Breast epithelium (tissue), 4 donors: ENCODE results near the gene SRRM4. TPM values are rescaled to one million over a fixed set of nuclear protein-coding genes. Genes with fewer than 3 reads are reported as not detected.

Source experiments
- DNase-seq, 2 donors: peaks; one replicate each; pipeline ENCODE4 v3.0.0-alpha.2; 2019; ENCODE audit warnings: low spot score in 2 of 2
- H3K27ac ChIP-seq, 2 donors: fragments of 200-600 bp; sonication (generic) in 1 of 2; one replicate each; pipeline ENCODE4 v1.5.1; 2016 to 2019; ENCODE audit warnings: mild to moderate bottlenecking in 1 of 2
- H3K27me3 ChIP-seq, 2 donors: fragments of 200-600 bp; sonication (generic) in 1 of 2; one replicate each; pipeline versions ENCODE4 v1.5.1 to v1.6.0; 2017 to 2019; ENCODE audit warnings: control low read depth in 1 of 2, mild to moderate bottlenecking in 1 of 2
- H3K36me3 ChIP-seq: fragments of 200-600 bp; one replicate; pipeline ENCODE4 v1.5.1; 2019
- H3K4me1 ChIP-seq, 2 donors: fragments of 200-600 bp; sonication (generic); one replicate each; pipeline ENCODE4 v1.5.1; 2016 to 2019; ENCODE audit warnings: control low read depth in 1 of 2
- H3K4me3 ChIP-seq, 3 donors: fragments of 200-600 bp; sonication (generic); 1 replicate in 2 of 3; 2 replicates in 1 of 3; pipeline ENCODE4 v1.5.1; 2016 to 2019; ENCODE audit warnings: mild to moderate bottlenecking in 3 of 3, moderate library complexity in 2 of 3
- H3K9me3 ChIP-seq, 2 donors: fragments of 200-600 bp; sonication (generic) in 1 of 2; one replicate each; pipeline ENCODE4 v1.5.1; 2016 to 2019; ENCODE audit warnings: control low read depth in 1 of 2
- POLR2A ChIP-seq: fragments of 450-650 bp; IDR thresholded peaks from one replicate; pipeline ENCODE4 v1.6.1; 2016; ENCODE audit warnings: antibody characterized with exemption, mild to moderate bottlenecking, moderate library complexity
- POLR2AphosphoS5 ChIP-seq, 3 donors: sonication (generic); formaldehyde crosslinking; IDR thresholded peaks; one replicate each; pipeline ENCODE4 v1.6.1; 2017; ENCODE audit warnings: antibody characterized with exemption in 3 of 3
- intact Hi-C: fragments of 100-400 bp; cut with DNase I; formaldehyde crosslinking; loops from one replicate; pipeline ENCODE4 v1.15.1; 2023; ENCODE audit warnings: low total_unique reads
- total RNA-seq, 3 donors: library from RNA; depleted of rRNA; stranded (reverse); fragments of >200 nt; gene quantifications; one replicate each; pipeline ENCODE4 v1.1.0, GENCODE V29; 2016
- TF ChIP-seq, protein P1 (sequence below), 3 donors: fragments of 450-650 bp; IDR thresholded peaks; one replicate each; pipeline ENCODE4 v1.5.1; 2016 to 2017; ENCODE audit warnings: antibody characterized with exemption in 3 of 3, mild to moderate bottlenecking in 3 of 3, moderate library complexity in 3 of 3

The SRRM4 gene
- total RNA-seq, 3 donors from 2014 or later, result not detected

DNA sequence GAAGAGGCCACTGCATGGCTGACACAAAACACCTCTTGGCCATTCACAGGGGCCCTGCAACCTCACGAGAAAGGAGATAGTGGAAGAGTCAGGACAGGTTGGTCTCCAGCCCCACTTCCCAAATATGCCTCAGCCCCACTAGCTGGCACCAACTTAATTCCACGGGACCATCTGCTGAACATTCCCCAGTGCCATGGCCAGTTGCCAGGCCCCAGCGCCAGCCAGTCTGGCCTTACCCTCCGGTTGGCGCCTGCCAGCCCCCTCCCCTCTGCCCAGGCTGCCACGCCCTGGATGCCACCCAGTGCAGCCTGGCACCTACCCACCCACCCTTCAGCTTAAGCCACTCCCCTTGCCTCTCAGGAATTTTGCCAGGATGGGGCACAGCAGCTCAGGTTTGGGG lies 176.2 kb downstream of the SRRM4 start:
- Histone ChIP-seq H3K4me3 (no peak overlapping the region), H3K4me1 (no peaks in the 10 kb centered on the region), H3K27me3 (peaks cover 0 to 10% of the 10 kb centered on the region in 2 donors), H3K9me3 (no peaks in the 10 kb centered on the region), H3K27ac (peak overlapping the region in 1 of 2 donors; percentile 43), H3K36me3 (no peaks in the 10 kb centered on the region)
- intact Hi-C loops, result no loop called here
- TF ChIP-seq POLR2AphosphoS5 (IDR thresholded peaks at IDR 0.05) (no peak), POLR2A (no peak)
- TF ChIP-seq, protein P1, sequence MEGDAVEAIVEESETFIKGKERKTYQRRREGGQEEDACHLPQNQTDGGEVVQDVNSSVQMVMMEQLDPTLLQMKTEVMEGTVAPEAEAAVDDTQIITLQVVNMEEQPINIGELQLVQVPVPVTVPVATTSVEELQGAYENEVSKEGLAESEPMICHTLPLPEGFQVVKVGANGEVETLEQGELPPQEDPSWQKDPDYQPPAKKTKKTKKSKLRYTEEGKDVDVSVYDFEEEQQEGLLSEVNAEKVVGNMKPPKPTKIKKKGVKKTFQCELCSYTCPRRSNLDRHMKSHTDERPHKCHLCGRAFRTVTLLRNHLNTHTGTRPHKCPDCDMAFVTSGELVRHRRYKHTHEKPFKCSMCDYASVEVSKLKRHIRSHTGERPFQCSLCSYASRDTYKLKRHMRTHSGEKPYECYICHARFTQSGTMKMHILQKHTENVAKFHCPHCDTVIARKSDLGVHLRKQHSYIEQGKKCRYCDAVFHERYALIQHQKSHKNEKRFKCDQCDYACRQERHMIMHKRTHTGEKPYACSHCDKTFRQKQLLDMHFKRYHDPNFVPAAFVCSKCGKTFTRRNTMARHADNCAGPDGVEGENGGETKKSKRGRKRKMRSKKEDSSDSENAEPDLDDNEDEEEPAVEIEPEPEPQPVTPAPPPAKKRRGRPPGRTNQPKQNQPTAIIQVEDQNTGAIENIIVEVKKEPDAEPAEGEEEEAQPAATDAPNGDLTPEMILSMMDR (IDR thresholded peaks at IDR 0.05), result no peak
- no peak for DNase-seq

DNA sequence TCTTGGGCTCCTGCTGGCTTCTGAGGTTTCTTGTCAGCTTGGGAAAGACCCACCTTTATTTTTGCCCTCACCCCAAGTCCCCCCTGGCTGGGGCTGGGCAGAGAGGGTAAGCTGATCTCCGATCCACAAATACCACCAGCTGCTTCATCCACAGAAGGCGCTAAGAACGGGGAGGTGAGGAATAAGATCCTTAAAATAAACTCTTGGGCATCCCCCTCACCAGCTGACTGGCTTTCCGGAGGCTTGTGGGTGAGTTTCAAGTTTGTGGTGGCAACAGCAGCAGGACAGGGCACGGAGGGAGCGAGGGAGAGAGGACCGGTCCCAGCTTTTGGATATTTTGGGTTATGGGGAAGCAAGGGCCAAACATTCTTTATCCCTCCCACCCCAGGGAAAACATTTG lies 176.6 kb downstream of the SRRM4 start:
- no peak for DNase-seq
- H3K36me3 ChIP-seq, result no peaks in the 10 kb centered on the region
- H3K27me3 ChIP-seq, result peaks cover 0 to 5% of the 10 kb centered on the region in 2 donors
- H3K27ac ChIP-seq, result no peak overlapping the region
- TF ChIP-seq POLR2A, result no peak
- TF ChIP-seq, protein P1 (IDR thresholded peaks at IDR 0.05), result no peak
- TF ChIP-seq POLR2AphosphoS5 (IDR thresholded peaks at IDR 0.05), result no peak
- H3K4me1 ChIP-seq, result no peaks in the 10 kb centered on the region
- no peaks in the 10 kb centered on the region for H3K9me3 ChIP-seq
- no peak overlapping the region for H3K4me3 ChIP-seq
- intact Hi-C loops, result no loop called here

DNA sequence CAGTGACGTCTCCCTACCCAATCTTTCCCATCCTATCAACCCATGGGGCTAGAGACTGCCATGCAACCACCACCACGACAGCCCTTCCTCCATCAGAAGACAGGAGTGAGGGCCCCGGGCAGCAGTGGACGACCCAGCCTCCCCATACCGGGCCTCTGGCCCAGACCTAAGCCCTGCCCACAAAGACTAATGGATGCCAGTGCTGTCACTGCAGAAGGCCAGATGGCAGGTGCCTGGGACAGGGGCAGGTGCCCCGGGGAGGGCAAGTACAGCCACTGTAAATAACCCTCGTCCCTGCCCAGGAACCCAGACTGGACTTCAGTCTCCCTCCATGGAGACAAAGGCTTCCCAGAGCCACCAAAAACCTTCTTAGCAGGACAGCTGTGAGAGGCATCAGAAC lies 177.1 kb downstream of the SRRM4 start:
- no peaks in the 10 kb centered on the region for H3K9me3 ChIP-seq
- intact Hi-C loops, result no loop called here
- no peaks in the 10 kb centered on the region for H3K36me3 ChIP-seq
- H3K4me1 ChIP-seq, result no peaks in the 10 kb centered on the region
- no peak overlapping the region for H3K27ac ChIP-seq
- DNase-seq, result no peak
- no peak overlapping the region for H3K4me3 ChIP-seq
- peaks cover 0 to 2% of the 10 kb centered on the region in 2 donors for H3K27me3 ChIP-seq
- TF ChIP-seq, protein P1 (IDR thresholded peaks at IDR 0.05), result no peak
- no peak for TF ChIP-seq POLR2A
- no peak for TF ChIP-seq POLR2AphosphoS5 (IDR thresholded peaks at IDR 0.05)

DNA sequence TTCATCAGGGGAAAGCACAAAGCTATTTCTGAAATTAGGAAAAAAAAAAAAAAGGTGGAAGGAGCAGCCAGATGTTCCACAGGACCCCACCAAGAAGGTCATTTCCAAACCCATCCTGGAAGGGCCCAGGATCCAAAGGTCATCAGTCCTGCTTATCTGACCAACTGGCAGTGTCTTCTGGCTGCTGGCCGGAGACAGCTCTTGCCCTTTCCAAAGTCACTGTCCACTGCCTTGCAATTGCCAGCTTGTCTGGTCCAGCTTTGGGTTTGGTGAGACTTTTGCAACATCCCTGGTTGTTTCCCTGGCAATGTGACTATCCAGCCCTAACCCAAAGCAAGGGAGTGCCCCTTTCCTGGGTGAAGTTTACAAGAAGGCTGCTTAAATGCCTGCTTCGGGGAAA lies 178.5 kb downstream of the SRRM4 start:
- Histone ChIP-seq H3K36me3 (no peaks in the 10 kb centered on the region), H3K27me3 (peaks cover 0 to 3% of the 10 kb centered on the region in 2 donors), H3K27ac (no peak overlapping the region), H3K4me1 (no peaks in the 10 kb centered on the region), H3K4me3 (no peak overlapping the region), H3K9me3 (no peaks in the 10 kb centered on the region)
- intact Hi-C loops, result no loop called here
- no peak for DNase-seq
- TF ChIP-seq POLR2A (no peak), POLR2AphosphoS5 (IDR thresholded peaks at IDR 0.05) (no peak)
- TF ChIP-seq, protein P1 (IDR thresholded peaks at IDR 0.05), result no peak

DNA sequence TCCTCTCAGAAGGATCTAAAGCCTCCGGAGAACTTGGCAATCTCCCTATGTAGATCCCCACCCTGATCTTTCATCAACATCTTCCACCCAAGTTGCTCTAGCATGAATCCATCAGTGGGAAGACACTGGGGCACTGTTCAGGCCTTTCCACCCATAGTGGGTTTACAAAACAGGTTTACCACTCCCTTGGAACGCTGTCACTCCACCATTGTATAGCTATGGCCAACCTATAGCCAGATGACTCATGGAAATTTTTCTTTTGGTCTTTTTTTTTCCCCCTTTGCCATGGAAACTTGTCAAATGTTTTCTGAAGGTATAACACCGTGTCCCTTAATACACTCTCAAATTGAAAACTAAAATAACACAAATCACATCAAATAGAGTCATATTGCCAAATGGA lies 186.6 kb downstream of the SRRM4 start:
- Histone ChIP-seq H3K27ac (no peak overlapping the region), H3K9me3 (no peaks in the 10 kb centered on the region), H3K4me3 (no peak overlapping the region), H3K36me3 (no peaks in the 10 kb centered on the region), H3K4me1 (no peaks in the 10 kb centered on the region), H3K27me3 (peaks cover 0 to 6% of the 10 kb centered on the region in 2 donors)
- no peak for TF ChIP-seq POLR2A
- no peak for TF ChIP-seq POLR2AphosphoS5 (IDR thresholded peaks at IDR 0.05)
- TF ChIP-seq, protein P1 (IDR thresholded peaks at IDR 0.05), result no peak
- DNase-seq, result no peak
- intact Hi-C loops, result no loop called here
